Colon (tissue), 2 donors: ENCODE data around the gene NEURL4.
A peak's percentile ranks its signal among the peaks of the same experiment; 100 is the strongest.
"Not testable (repeated sequence)": the region's sequence is repeated elsewhere in the genome, so short reads cannot be mapped to it uniquely, and the experiment has no call there.

ENCODE experiments used
- FAIRE-seq: peaks from 2 replicates; lab custom pipeline; 2012; peaks lifted over from hg19 to GRCh38; lab: Jason Lieb, UNC
- donor health status: control.
- donor health status: control.

NEURL4 gene

DNA sequence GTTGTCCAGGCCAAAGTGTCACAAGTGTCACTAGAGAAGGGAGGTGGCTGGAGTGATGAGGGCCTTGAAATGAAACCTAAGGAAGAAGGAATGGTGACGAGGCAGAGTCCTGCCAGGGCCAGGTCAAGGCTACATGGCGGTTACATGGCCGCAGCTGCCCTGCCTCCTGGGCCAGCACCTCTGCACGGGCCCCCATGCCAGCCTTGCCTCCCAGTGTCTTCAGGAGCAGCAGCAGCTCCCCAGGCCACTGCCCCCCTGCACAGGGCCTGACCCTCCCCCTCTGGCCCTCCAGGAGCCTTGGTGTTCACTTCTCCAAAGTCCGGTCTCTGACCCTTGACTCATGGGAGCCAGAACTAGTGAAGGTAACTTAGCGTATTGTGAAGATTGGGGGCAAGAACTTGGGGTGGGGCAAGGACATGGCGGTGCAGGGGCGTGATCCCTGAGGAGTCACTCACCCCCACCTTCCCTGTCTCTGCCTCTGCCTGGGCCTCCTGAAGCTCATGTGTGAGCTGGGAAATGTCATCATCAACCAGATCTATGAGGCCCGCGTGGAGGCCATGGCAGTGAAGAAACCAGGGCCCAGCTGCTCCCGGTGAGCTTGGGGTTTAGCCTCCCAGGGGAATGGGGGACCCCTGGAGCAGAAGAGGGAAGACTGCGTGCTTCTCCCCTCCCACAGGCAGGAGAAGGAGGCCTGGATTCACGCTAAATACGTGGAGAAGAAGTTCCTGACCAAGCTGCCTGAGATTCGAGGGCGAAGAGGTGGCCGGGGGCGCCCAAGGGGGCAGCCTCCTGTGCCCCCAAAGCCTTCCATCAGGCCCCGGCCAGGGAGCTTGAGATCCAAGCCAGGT, 18.7 kb upstream of the NEURL4 start:
- FAIRE-seq = no peak

DNA sequence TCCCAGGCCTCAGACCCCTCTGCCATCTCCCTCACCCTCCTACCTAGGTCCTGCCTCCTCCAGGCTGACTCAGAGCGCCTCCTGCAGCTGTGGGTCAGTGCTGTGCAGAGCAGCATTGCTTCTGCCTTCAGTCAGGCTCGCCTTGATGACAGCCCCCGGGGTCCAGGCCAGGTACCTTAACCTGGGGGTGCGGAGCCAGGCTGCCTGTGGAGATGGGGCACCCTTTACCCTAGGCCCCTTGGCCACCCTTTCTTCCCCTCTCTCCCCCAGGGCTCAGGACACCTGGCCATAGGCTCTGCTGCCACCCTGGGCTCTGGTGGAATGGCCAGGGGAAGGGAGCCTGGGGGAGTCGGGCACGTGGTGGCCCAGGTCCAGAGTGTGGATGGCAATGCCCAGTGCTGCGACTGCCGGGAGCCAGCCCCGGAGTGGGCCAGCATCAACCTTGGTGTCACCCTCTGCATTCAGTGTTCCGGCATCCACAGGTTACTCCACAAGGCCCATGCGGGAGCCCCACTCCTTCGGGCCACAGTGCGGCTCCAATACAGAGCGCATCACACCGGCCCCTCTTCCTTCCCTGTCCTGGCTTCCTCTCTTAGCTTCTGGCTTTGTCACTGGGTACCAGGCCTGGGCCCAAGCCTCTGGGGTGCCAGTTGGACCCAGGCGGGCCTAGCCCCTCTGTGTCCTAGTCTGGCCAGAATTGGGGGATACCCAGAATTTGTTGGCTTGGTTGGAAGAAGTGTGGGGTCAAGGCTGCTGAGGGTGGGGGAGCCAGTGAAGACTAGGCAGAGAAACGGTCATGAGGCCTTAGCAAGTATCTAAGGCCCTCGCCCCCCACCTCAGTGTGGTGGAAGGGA, 17.9 kb upstream of the NEURL4 start:
- no peak for FAIRE-seq

DNA sequence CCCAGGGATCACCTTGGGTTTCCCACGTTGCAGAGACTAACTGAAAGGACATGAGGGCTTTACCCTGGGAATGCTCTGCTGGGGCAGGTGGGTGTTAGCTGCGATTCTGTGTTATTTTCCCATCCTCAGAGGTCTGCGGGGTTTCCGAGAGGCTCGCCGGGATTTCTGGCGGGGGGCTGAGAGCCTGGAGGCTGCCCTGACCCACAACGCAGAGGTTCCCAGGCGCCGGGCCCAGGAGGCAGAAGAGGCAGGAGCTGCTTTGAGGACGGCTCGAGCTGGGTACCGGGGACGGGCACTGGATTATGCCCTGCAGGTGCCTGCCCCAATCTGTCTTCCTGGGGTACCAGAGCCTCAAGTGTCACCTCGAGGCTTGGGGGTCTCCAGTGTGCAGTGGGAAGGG, 14.1 kb upstream of the NEURL4 start:
- FAIRE-seq = no peak

DNA sequence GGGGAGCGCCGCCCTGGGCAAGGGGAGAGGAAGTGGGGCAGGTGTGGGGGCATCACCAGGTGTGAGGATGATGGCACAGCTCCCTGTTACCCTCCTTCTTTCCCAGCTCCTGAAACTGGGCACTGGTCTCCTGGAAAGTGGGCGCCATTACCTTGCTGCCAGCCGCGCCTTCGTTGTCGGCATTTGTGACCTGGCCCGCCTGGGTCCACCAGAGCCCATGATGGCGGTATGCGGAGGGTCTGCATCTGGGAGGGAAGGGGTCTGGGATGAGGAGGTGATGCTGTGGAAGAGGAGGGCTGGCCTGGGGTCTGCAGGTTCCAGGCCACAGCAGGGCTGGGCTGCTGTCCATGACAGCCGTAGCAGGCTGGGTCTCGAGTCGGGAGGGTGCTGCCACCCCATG, 12.7 kb upstream of the NEURL4 start:
- no peak for FAIRE-seq

DNA sequence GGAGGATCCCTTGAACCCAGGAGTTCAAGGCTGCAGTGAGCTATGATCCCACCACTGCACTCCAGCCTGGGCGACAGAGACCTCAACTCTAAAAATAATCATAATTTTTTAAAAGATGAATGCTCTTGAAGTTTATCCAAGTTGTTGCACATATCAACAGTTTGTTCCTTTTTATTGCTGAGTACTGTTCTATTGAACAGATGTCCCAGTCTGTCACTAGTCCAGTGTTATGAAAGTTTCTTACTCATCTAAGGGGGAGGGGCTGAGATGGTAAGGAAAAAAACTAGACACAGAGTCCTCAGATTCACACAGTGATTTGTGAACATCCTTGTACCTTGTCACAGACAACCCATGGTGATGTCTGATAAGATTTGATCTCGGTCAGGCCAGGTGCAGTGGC, 11.0 kb upstream of the NEURL4 start:
- FAIRE-seq = no peak

DNA sequence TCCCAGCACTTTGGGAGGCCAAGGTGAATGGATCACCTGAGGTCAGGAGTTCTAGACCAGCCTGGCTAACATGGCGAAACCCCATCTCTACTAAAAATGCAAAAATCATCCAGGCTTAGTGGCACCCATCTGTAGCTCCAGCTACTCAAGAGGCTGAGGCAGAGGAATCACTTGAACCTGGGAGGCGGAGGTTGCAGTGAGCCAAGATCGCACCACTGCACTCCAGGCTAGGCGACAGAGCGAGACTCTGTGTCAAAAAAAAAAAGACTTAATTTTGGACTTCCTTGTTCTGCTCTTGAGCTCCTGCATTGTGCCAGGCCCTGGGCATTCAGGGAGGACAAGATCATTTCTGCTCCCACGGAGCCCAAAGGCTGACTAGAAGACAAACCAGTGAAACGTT, 8.5 kb upstream of the NEURL4 start:
- FAIRE-seq = not testable (repeated sequence)

DNA sequence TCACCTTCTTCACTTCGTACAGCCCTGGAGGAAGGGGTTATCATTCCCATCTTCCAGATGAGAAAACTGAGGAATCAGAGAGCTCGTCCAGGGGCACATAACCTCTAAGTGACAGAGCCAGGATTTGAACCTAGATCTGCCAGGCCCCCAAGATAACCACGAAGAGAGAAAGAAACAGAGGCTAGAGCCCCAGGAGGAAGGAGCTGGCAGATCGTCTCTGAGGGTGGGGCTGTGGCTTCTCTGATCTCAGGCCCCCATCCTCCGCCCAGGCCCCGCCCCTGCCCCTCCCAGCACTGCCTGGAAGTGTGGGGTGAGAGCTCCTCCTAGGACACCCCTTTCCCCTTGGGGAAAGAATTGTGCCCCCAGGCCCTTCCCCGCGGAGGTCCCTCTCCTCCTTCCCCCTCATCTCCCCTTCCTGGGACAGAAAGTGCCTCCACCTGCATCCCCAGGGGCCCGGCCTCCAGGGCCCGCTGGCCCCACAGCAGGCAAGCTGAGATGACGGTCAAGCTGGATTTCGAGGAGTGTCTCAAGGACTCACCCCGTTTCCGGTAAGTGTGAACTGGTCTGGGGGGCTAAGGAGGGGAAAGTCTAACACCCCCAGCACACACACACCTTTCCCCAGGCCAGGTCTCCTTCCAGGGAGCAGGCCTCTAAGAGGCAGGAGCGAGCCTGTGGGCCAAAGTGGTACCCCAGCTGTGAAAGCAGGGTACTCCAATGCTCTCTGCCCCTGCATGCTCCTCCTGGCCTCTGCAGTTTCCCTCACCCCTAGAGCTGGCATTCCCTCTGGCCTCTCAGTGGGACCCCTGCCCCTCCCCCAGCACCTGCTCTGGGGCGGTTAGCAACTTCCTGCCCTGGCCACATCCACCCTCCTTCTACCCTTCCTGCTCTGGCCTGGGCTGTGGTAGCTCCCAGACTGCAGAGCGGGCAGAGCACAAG, 7.4 kb upstream of the NEURL4 start, which contains the start of gene ACAP1:
Gene ACAP1 (plus strand): TSS at position 290 of the 936 bp plus-strand sequence. CDS start 206 bp downstream, at position 496.
- FAIRE-seq = no peak

DNA sequence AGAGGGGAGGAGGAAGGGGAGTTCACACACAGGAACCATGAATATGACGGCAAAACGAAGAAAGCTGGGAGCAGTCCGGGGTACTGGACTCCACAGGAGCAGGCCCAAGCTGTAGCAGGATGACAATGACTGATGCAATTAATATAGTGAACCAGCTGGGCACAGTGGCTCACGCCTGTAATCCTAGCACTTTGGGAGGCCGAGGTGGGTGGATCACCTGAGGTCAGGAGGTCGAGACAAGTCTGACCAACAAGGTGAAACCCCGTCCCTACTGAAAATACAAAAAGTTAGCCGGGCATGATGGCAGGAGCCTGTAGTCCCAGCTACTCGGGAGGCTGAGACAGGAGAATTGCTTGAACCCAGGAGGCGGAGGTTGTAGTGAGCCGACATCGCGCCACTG, 6.6 kb upstream of the NEURL4 start:
- not testable (repeated sequence) for FAIRE-seq

DNA sequence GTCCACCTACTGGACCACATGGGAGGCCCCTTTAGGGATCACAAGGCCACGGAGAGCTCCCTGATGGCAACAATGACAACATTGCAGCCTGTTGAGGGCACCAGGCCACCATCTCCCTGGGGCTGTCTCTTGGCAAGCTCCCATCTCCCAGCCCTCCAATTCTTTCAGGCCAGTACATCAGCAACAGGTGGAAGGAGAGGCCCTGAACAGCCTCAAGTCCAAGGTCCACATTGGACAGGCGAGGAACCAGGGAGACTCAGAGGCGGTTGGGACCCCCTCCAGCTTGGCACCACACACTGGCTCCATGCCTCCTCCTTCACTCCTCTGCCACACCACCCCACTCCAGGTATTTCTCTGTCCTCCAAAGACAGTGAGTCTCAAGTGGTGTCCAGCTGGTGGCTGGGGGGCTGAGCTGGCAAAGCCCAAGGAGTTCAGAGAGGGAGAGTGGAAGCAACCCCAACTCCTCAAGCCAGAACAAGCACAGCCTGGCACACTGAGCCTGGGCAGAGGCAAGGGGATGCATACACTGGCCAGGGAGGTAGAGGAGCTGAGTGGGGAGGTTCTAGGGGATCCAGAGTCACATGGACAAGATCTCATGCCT, 5.9 kb upstream of the NEURL4 start:
- FAIRE-seq = no peak

DNA sequence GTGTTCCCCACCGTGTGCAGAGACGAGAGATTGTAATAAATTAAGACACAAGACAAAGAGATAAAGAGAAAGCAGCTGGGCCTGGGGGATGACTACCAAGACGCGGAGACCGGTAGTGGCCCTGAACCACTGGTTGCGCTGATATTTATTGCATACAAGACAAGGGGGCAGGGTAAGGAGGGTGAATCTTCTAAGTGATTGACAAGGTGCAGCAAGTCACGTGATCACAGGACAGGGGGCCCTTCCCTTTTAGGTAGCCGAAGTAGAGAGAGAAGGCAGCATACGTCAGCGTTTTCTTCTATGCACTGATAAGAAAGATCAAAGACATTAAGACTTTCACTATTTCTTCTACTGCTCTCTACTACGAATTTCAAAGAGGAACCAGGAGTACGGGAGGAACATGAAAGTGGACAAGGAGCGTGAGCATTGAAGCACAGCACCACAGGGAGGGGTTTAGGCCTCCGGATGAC, 3.5 kb upstream of the NEURL4 start:
- FAIRE-seq = not testable (repeated sequence)

DNA sequence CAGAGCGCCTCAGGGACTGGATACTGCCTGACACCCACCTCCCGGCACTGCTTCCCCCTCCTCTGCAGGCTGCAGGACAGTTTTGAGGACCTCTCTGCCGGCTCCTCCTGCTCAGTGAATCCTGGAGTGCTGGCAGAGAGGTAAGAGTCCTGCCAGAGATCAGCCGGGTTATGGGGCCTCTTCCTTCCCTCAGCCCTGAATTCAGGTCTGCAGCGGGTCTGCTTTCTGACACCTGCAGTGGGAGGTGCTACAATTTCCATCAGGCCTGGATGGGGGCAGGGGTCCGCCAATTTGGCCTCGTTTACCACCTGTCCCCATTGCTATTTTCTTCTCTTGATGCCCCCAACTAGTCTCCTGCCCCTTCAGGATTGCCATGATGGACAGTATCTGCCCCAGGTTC, 3.0 kb upstream of the NEURL4 start:
- FAIRE-seq = no peak

DNA sequence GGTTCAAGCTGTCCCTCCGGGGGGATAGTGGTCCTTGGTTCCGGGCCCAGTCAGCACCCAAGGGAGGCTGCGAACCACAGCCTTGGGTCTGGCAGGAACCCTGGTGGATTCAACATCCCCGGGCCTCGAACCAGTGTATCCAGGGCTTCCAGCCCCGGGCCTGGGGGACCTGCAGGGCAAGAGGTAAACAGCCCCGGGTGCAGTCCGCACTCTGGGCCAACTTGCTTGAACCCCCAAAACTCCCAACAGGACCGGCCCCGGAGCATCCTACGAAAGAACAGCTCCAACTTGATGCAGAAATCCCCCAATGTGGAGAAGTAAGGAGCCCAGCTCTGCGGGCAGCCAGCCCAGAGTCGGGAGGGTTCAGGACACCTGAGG, 1.5 kb upstream of the NEURL4 start:
- no peak for FAIRE-seq

DNA sequence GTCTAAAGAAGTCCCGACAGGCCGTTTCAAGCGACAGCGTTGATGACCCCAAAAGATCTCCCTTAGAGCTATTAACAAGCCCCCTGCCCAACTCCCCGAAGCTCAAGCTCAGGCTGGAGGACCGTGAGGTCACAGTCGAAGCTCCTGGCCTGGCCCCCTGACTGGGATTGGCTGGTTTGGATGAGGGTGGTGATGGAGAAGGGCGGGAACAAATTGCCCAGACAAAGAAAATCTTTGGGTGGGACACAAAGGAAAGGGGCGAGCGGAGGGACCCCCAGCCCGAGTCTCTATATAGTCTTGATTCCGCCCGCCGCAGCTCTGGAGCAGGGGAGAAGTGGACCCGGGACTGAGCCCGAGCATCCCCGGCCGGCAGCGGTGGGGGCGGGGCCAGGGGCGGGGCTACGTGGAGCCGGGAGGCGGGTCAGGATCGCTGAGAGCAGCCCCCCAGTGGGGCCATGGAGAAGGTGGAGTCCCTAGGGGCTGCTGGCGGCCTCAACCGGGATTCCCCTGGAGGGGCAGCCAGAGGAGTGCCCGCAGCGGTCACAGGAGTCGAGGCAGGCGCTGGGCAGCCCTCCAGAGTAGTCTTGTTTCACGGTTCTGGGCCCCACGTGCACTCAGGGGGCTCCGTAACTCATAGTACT, 982 bp upstream of the NEURL4 start:
- FAIRE-seq = no peak

DNA sequence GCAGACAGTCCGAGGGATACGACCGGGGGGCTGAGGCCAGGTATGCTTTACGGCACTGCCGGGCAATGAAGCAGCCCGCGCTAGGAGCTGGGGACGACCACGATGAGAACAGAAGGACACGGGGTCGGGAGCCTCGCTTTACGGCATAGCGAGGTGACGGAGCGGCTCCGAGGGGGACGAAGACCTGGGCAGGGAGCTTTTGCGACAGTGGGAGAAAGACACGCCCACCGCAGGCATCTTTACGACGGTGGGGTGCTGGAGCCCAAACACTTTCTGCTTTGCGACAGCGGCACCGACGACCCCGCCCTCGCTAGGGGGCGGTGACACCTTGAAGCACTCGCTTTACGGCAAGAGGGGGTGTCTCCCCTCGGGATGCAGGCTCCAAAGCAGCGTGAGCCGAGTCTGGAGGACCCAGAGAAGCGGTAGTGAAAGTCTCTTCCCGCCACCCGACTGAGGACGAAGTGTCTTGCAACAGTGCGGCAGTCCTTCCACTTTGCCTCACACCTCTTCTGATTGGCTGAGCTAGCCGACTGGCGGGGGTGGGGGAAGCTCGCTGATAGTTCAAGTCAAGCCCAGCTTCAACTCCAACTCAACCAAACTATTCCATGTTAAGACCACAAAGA, 350 bp upstream of the NEURL4 start:
- peak; percentile 53 for FAIRE-seq

DNA sequence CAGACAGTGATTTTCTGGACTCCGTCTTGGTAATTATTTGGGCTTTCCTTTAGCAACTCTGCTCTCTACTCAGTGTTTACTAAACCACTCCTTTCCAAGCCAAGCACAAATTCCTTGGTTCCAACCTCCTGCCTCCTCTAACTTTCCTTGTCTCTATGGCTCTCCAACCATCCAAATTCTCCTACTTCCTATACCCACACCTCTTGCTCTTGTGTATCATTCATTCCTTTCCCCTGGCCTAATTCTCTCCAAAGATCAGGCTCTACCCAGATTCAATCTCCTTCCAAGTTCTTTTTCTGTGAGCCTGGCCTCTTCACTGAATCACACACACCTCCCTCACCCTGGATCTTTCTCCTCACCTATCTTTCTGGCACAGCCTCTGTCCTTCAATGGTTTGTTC, 1.1 kb downstream of the NEURL4 start:
- no peak for FAIRE-seq

DNA sequence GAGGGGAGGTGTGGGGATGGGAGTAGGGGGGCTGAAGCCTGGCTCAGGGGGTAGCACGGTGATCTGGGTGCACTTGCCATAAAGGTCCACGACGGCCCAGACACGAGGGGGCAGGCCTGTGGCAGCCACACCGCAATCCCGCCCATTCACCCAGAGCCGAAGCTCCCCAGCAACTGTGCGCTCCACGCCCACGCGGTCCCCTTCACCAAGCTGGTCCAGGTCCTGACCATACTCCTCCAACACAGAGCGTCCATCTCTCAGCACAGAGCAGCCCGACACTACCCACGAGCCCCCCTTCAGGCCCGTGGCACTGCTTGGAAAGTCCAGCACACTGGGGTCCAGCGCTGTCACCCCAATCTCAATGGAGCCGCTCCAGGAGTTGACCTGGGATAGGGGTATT, 1.6 kb downstream of the NEURL4 start:
- no peak for FAIRE-seq

DNA sequence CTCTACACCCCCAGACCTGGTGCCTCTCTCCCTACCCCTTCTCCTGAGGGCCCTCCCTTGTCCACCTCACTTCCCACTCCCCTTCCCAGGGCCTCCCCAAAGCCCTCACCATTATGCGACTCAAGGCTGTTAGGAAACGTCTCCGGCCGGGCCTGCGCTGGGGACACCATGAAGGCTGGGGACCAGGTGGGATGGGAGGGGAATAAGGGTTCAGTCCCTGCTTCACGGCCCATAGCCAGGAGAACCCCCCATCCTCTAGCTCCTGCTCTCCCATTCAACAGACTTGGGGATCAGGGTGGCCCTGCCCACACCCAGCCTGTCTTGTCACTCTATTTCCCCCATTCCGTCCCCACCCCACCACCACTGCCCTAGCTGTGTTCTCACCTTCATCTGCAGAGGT, 2.1 kb downstream of the NEURL4 start:
- FAIRE-seq = no peak

DNA sequence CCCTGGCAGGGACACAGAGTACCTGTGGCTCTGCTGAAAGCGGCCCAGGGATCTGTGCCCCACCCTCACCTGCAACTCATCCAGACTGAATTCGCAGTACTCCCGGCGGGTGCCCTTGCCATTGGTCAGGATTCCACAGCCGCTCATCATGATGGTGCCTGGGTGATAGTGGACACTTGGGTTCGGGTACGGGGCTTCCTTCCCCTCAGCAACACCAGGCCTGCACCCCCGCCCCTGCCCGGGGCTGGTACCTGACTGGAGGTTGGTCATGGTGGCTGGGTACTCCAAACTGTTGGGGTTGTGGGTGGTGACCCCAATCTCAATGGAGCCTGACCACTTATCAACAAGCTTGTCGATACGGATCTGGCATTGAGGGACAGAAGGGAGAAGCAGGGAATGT, 2.9 kb downstream of the NEURL4 start:
- FAIRE-seq = no peak

DNA sequence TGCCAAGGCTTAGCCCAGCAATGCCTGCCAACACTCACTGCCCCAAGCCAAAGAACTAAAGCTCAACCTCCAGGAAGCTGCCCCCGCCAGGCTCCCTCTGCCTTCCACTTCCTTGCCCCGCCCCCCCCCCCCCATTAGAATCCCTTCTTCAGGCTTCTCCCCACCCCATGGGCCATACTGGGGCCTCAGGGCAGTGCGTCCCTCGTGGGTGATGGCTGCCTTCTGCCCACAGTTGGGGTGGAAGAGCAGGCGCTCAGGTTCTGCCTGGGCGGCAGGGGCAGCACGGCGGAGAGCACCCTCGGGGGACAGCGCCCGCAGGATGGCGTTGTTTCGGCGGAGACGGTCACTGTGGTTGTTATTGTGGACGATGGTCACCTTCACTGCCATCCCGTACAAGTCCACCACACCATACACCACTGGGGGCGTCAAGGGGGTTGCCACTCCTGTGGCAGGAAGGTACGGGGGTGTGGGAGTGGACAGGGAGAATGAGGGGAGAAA, 4.1 kb downstream of the NEURL4 start:
- FAIRE-seq = no peak

DNA sequence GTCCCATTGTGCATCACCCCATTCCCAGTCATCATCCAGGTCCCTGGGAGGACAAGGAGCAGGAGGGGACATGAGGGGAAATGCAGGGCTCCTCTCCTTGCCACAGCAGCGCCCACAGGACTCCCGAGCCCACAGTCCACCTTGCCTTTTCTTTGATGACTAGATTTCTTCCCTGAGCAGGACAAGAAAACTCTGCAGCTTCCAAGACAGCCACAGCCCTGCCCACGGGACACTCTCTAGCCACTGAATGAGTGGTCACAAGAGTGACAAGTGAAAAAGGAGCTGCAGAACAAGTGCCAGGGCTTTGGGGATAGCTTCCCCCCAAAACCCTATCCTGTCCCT, 4.7 kb downstream of the NEURL4 start:
- FAIRE-seq = no peak
